Duodenal mucosa (tissue), 2 donors: ENCODE data around the gene VRK2.

ENCODE experiments used
- H3K27ac ChIP-seq: one replicate; pipeline ENCODE4 v1.7.0; 2013; ENCODE audit warnings: low read depth, low read length
- H3K27me3 ChIP-seq, 2 donors: one replicate each; pipeline ENCODE4 v1.7.0; 2013; ENCODE audit warnings: low read length in 2 of 2, control low read depth in 1 of 2; ENCODE audit not compliant: insufficient read depth in 2 of 2, control insufficient read depth in 1 of 2
- H3K36me3 ChIP-seq, 2 donors: one replicate each; pipeline ENCODE4 v1.7.0; 2013; ENCODE audit warnings: low read length in 2 of 2, control low read depth in 1 of 2; ENCODE audit not compliant: insufficient read depth in 2 of 2, control insufficient read depth in 1 of 2
- H3K4me1 ChIP-seq, 2 donors: one replicate each; pipeline ENCODE4 v1.7.0; 2013; ENCODE audit warnings: low read length in 2 of 2, control low read depth in 1 of 2; ENCODE audit not compliant: insufficient read depth in 2 of 2, control insufficient read depth in 1 of 2
- H3K4me3 ChIP-seq, 2 donors: one replicate each; pipeline ENCODE4 v1.7.0; 2013; ENCODE audit warnings: low read length in 2 of 2, low read depth in 1 of 2
- H3K9ac ChIP-seq, 2 donors: one replicate each; pipeline ENCODE4 v1.7.0; 2013; ENCODE audit warnings: low read length in 2 of 2, low read depth in 1 of 2
- H3K9me3 ChIP-seq, 2 donors: one replicate each; pipeline ENCODE4 v1.7.0; 2013; ENCODE audit warnings: low read length in 2 of 2, control low read depth in 1 of 2; ENCODE audit not compliant: control insufficient read depth in 1 of 2

VRK2 gene

GRCh38 chr2:58207189-58207588 is 160.6 kb downstream of the VRK2 start:
- Histone ChIP-seq H3K4me1 (no peaks in the 10 kb centered on the region), H3K9me3 (peaks cover 6 to 7% of the 10 kb centered on the region in 2 donors), H3K9ac (no peak overlapping the region), H3K27me3 (no peaks in the 10 kb centered on the region), H3K27ac (no peak overlapping the region), H3K4me3 (no peak overlapping the region), H3K36me3 (peaks cover 0 to 16% of the 10 kb centered on the region in 2 donors)
